ENCODE results near the gene RNPEPL1. TPM values are rescaled to one million over a fixed set of nuclear protein-coding genes. Genes with fewer than 3 reads are reported as not detected.

RNPEPL1 gene
- total and polyA plus RNA-seq, 10 of the 15 experiments (the other 5 are each of a cell fraction or from before 2014, with no cell fraction given), result 0.24 to 49.5 (median 6.8) TPM

GRCh38 chr2:240576036-240576435 lies 7.8 kb downstream of the RNPEPL1 start (continued):
- TF ChIP-seq, protein P1, sequence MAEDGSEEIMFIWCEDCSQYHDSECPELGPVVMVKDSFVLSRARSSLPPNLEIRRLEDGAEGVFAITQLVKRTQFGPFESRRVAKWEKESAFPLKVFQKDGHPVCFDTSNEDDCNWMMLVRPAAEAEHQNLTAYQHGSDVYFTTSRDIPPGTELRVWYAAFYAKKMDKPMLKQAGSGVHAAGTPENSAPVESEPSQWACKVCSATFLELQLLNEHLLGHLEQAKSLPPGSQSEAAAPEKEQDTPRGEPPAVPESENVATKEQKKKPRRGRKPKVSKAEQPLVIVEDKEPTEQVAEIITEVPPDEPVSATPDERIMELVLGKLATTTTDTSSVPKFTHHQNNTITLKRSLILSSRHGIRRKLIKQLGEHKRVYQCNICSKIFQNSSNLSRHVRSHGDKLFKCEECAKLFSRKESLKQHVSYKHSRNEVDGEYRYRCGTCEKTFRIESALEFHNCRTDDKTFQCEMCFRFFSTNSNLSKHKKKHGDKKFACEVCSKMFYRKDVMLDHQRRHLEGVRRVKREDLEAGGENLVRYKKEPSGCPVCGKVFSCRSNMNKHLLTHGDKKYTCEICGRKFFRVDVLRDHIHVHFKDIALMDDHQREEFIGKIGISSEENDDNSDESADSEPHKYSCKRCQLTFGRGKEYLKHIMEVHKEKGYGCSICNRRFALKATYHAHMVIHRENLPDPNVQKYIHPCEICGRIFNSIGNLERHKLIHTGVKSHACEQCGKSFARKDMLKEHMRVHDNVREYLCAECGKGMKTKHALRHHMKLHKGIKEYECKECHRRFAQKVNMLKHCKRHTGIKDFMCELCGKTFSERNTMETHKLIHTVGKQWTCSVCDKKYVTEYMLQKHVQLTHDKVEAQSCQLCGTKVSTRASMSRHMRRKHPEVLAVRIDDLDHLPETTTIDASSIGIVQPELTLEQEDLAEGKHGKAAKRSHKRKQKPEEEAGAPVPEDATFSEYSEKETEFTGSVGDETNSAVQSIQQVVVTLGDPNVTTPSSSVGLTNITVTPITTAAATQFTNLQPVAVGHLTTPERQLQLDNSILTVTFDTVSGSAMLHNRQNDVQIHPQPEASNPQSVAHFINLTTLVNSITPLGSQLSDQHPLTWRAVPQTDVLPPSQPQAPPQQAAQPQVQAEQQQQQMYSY (CRISPR knock-in tag; IDR thresholded peaks at IDR 0.05), result no peak
- no peak for TF ChIP-seq BRCA1 (IDR thresholded peaks at IDR 0.05; ENCODE audit: low read depth, low read length)

DNA sequence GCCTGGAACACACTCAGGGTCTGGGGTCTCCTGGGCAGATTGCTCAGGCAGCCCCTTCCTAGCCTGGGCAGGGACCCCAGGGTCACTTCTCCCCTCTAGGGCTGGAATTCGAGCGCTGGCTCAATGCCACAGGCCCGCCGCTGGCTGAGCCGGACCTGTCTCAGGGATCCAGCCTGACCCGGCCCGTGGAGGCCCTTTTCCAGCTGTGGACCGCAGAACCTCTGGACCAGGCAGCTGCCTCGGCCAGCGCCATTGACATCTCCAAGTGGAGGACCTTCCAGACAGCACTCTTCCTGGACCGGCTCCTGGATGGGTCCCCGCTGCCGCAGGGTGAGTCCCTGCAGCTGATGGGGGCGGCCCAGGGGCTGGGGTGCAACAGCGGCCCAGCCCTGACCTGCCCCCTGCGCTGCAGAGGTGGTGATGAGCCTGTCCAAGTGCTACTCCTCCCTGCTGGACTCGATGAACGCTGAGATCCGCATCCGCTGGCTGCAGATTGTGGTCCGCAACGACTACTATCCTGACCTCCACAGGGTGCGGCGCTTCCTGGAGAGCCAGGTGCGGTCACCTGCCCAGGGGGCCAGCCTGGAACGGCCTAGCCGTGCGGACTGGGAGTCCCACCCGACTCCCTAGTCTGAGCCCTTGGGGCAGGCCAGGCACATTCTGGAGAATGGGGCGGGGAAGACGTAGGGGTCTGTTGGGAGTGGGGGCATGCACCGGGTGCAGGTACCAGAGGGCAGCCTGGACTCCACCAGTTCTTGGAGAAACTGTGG lies 8.3 kb downstream of the RNPEPL1 start:
- in situ Hi-C loops (cut with MboI), result no loop called here
- TF ChIP-seq EZH2 (IDR thresholded peaks at IDR 0.05; ENCODE audit: borderline replicate concordance, control insufficient read depth, low read depth, low read length) (no peak), ZNF24 (IDR thresholded peaks at IDR 0.05) (no peak), CHD1 (IDR thresholded peaks at IDR 0.05; ENCODE audit: low read depth, low read length) (no peak), SIN3A (IDR thresholded peaks at IDR 0.05; ENCODE audit: low read depth, low read length) (no peak), IRF3 (IDR thresholded peaks at IDR 0.05) (no peak), KDM1A (IDR thresholded peaks at IDR 0.05; ENCODE audit: borderline replicate concordance) (no peak), TARDBP (IDR thresholded peaks at IDR 0.05; ENCODE audit: borderline replicate concordance) (no peak), ZZZ3 (IDR thresholded peaks at IDR 0.05; ENCODE audit: control insufficient read depth, insufficient read length, low read depth) (no peak), CBFB (IDR thresholded peaks at IDR 0.05; ENCODE audit: low read depth) (no peak), MTA2 (IDR thresholded peaks at IDR 0.05; ENCODE audit: low read depth) (no peak)
- TF ChIP-seq, protein P2, sequence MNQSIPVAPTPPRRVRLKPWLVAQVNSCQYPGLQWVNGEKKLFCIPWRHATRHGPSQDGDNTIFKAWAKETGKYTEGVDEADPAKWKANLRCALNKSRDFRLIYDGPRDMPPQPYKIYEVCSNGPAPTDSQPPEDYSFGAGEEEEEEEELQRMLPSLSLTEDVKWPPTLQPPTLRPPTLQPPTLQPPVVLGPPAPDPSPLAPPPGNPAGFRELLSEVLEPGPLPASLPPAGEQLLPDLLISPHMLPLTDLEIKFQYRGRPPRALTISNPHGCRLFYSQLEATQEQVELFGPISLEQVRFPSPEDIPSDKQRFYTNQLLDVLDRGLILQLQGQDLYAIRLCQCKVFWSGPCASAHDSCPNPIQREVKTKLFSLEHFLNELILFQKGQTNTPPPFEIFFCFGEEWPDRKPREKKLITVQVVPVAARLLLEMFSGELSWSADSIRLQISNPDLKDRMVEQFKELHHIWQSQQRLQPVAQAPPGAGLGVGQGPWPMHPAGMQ (IDR thresholded peaks at IDR 0.05; ENCODE audit: borderline replicate concordance), result no peak
- intact Hi-C loops (cut with micrococcal nuclease; ENCODE audit: unreplicated experiment), result no loop called here
- Histone ChIP-seq H3K4me2 (ENCODE audit: control insufficient read depth, insufficient read depth) (no peak overlapping the region), H3K9me3 (replicated peaks; ENCODE audit: control insufficient read depth, insufficient read depth, low read length) (no peaks in the 10 kb centered on the region; the same call in 2 of the 3 replicates), H4K20me1 (ENCODE audit: control insufficient read depth, insufficient read depth) (no peaks in the 10 kb centered on the region; the same call in 1 of the 2 replicates), H3K4me1 (ENCODE audit: control insufficient read depth, insufficient read depth, low read length) (peaks cover 25% of the 10 kb centered on the region), H3K27ac (ENCODE audit: control insufficient read depth, insufficient read depth) (no peak overlapping the region), H3K27me3 (replicated peaks in 1 of 2; ENCODE audit: control insufficient read depth in 2 of 2, insufficient read depth in 2 of 2, low read length in 1 of 2) (no peaks in the 10 kb centered on the region), H3K9ac (ENCODE audit: control insufficient read depth, insufficient read depth, low read length) (no peak overlapping the region), H2AFZ (ENCODE audit: control insufficient read depth, low read depth, low read length) (no peak overlapping the region), H3K36me3 (ENCODE audit: control insufficient read depth in 2 of 2, insufficient read depth in 2 of 2, low read length in 1 of 2) (peaks cover 0 to 7% of the 10 kb centered on the region in 2 experiments; a peak in 3 of 4 replicates), H3K4me3 (no peak overlapping the region), H3K79me2 (ENCODE audit: control insufficient read depth, insufficient read depth, low read length) (peaks cover 2% of the 10 kb centered on the region)
- RAD21 ChIA-PET (ENCODE audit: unreplicated experiment), result no interaction called here
- 98% methylated on average over 21 of the region's 32 CpGs for WGBS (ENCODE audit: insufficient coverage, insufficient replicate concordance, low lambda C conversion rate, missing lambda C conversion rate)
- FAIRE-seq (no peak), ATAC-seq (no peak), DNase-seq (ENCODE audit: low read depth, low spot score) (no peak)
- POLR2A ChIA-PET, result no interaction called here
- SMC1A ChIA-PET (ENCODE audit: uncharacterized antibody, unreplicated experiment), result no interaction called here
- CTCF ChIA-PET, result no interaction called here
- no TSS peak for BruUV-seq (replicated peaks)

All from GM12878 (cell line).